ENCODE results near the gene ADGRE3.

ADGRE3 gene

GRCh38 chr19:14661372-14661924 lies 13.2 kb downstream of the ADGRE3 start:
- Histone ChIP-seq H3K27ac (ENCODE audit: low read depth, low read length) (no peak overlapping the region), H3K18ac (ENCODE audit: low read length) (no peak overlapping the region), H3K4ac (ENCODE audit: low read depth, low read length) (no peak overlapping the region), H4K5ac (ENCODE audit: low read length) (no peak overlapping the region), H4K8ac (ENCODE audit: low read depth, low read length) (no peak overlapping the region), H2BK5ac (ENCODE audit: low read length) (no peak overlapping the region), H3K79me2 (ENCODE audit: control insufficient read depth, insufficient read depth, low read length) (no peaks in the 10 kb centered on the region), H2BK15ac (replicated peaks; ENCODE audit: low read depth) (no peak overlapping the region), H2AK5ac (ENCODE audit: low read length) (no peak overlapping the region), H3K56ac (ENCODE audit: low read length) (no peak overlapping the region), H3K9ac (ENCODE audit: low read length) (no peak overlapping the region), H2BK120ac (ENCODE audit: low read depth, low read length) (no peak overlapping the region), H3K4me3 (ENCODE audit: low read length) (no peak overlapping the region), H3K4me1 (ENCODE audit: control insufficient read depth, low read depth, low read length) (no peaks in the 10 kb centered on the region), H3K27me3 (ENCODE audit: insufficient read depth, low read length, poor library complexity) (no peaks in the 10 kb centered on the region), H3K4me2 (ENCODE audit: low read length) (no peak overlapping the region), H3K36me3 (ENCODE audit: control insufficient read depth, insufficient read depth, low read length) (no peaks in the 10 kb centered on the region), H3K23ac (ENCODE audit: low read length) (no peak overlapping the region), H3K79me1 (ENCODE audit: low read length) (no peaks in the 10 kb centered on the region)
- no peak for DNase-seq
- no CpG with 5 or more reads among the region's 12 CpGs for WGBS (ENCODE audit: extremely low coverage, insufficient coverage, low lambda C conversion rate)

- no peak overlapping the region for H3K4ac ChIP-seq (ENCODE audit: low read depth, low read length)
- no peaks in the 10 kb centered on the region for H3K79me1 ChIP-seq (ENCODE audit: low read length)
- no peak overlapping the region for H3K9ac ChIP-seq (ENCODE audit: low read length)
- WGBS (ENCODE audit: extremely low coverage, insufficient coverage, low lambda C conversion rate), result no CpG with 5 or more reads among the region's 6 CpGs
- H4K5ac ChIP-seq (ENCODE audit: low read length), result no peak overlapping the region
- no peaks in the 10 kb centered on the region for H3K79me2 ChIP-seq (ENCODE audit: control insufficient read depth, insufficient read depth, low read length)
- no peak overlapping the region for H2AK5ac ChIP-seq (ENCODE audit: low read length)
- no peak overlapping the region for H4K8ac ChIP-seq (ENCODE audit: low read depth, low read length)
- no peak overlapping the region for H3K56ac ChIP-seq (ENCODE audit: low read length)
- H3K4me2 ChIP-seq (ENCODE audit: low read length), result no peak overlapping the region
- H3K36me3 ChIP-seq (ENCODE audit: control insufficient read depth, insufficient read depth, low read length), result no peaks in the 10 kb centered on the region
- no peak for DNase-seq
- H2BK120ac ChIP-seq (ENCODE audit: low read depth, low read length), result no peak overlapping the region
- H3K27ac ChIP-seq (ENCODE audit: low read depth, low read length), result no peak overlapping the region
- H3K4me1 ChIP-seq (ENCODE audit: control insufficient read depth, low read depth, low read length), result no peaks in the 10 kb centered on the region
- H3K23ac ChIP-seq (ENCODE audit: low read length), result no peak overlapping the region
- H2BK5ac ChIP-seq (ENCODE audit: low read length), result no peak overlapping the region
- H3K4me3 ChIP-seq (ENCODE audit: low read length), result no peak overlapping the region
- no peak overlapping the region for H3K18ac ChIP-seq (ENCODE audit: low read length)
- H3K27me3 ChIP-seq (ENCODE audit: insufficient read depth, low read length, poor library complexity), result no peaks in the 10 kb centered on the region
- H2BK15ac ChIP-seq (replicated peaks; ENCODE audit: low read depth), result no peak overlapping the region
Measured at GRCh38 chr19:14659874-14660489, 14.7 kb downstream of the ADGRE3 start.

- Histone ChIP-seq H3K18ac (ENCODE audit: low read length) (no peak overlapping the region), H2BK120ac (ENCODE audit: low read depth, low read length) (no peak overlapping the region), H2BK5ac (ENCODE audit: low read length) (no peak overlapping the region), H3K4me3 (ENCODE audit: low read length) (no peak overlapping the region), H3K79me1 (ENCODE audit: low read length) (no peaks in the 10 kb centered on the region), H3K27me3 (ENCODE audit: insufficient read depth, low read length, poor library complexity) (no peaks in the 10 kb centered on the region), H2BK15ac (replicated peaks; ENCODE audit: low read depth) (no peak overlapping the region), H2AK5ac (ENCODE audit: low read length) (no peak overlapping the region), H3K23ac (ENCODE audit: low read length) (no peak overlapping the region), H3K79me2 (ENCODE audit: control insufficient read depth, insufficient read depth, low read length) (no peaks in the 10 kb centered on the region), H3K4me1 (ENCODE audit: control insufficient read depth, low read depth, low read length) (no peaks in the 10 kb centered on the region), H3K9ac (ENCODE audit: low read length) (no peak overlapping the region), H3K4me2 (ENCODE audit: low read length) (no peak overlapping the region), H4K5ac (ENCODE audit: low read length) (no peak overlapping the region), H3K27ac (ENCODE audit: low read depth, low read length) (no peak overlapping the region), H3K4ac (ENCODE audit: low read depth, low read length) (no peak overlapping the region), H4K8ac (ENCODE audit: low read depth, low read length) (no peak overlapping the region), H3K36me3 (ENCODE audit: control insufficient read depth, insufficient read depth, low read length) (no peaks in the 10 kb centered on the region), H3K56ac (ENCODE audit: low read length) (no peak overlapping the region)
- DNase-seq, result no peak
- WGBS (ENCODE audit: extremely low coverage, insufficient coverage, low lambda C conversion rate), result no CpG with 5 or more reads among the region's 11 CpGs
Measured at GRCh38 chr19:14655726-14656125, 18.9 kb downstream of the ADGRE3 start.

- no peak overlapping the region for H3K4me2 ChIP-seq (ENCODE audit: low read length)
- no CpG with 5 or more reads among the region's 7 CpGs for WGBS (ENCODE audit: extremely low coverage, insufficient coverage, low lambda C conversion rate)
- H3K27ac ChIP-seq (ENCODE audit: low read depth, low read length), result no peak overlapping the region
- H3K36me3 ChIP-seq (ENCODE audit: control insufficient read depth, insufficient read depth, low read length), result no peaks in the 10 kb centered on the region
- H3K4ac ChIP-seq (ENCODE audit: low read depth, low read length), result no peak overlapping the region
- no peak overlapping the region for H3K23ac ChIP-seq (ENCODE audit: low read length)
- DNase-seq, result no peak
- H3K4me3 ChIP-seq (ENCODE audit: low read length), result no peak overlapping the region
- H3K56ac ChIP-seq (ENCODE audit: low read length), result no peak overlapping the region
- H2AK5ac ChIP-seq (ENCODE audit: low read length), result no peak overlapping the region
- no peak overlapping the region for H2BK5ac ChIP-seq (ENCODE audit: low read length)
- no peak overlapping the region for H2BK15ac ChIP-seq (replicated peaks; ENCODE audit: low read depth)
- H3K27me3 ChIP-seq (ENCODE audit: insufficient read depth, low read length, poor library complexity), result no peaks in the 10 kb centered on the region
- no peak overlapping the region for H4K8ac ChIP-seq (ENCODE audit: low read depth, low read length)
- H3K9ac ChIP-seq (ENCODE audit: low read length), result no peak overlapping the region
- no peak overlapping the region for H2BK120ac ChIP-seq (ENCODE audit: low read depth, low read length)
- H3K4me1 ChIP-seq (ENCODE audit: control insufficient read depth, low read depth, low read length), result no peaks in the 10 kb centered on the region
- H3K79me1 ChIP-seq (ENCODE audit: low read length), result no peaks in the 10 kb centered on the region
- H4K5ac ChIP-seq (ENCODE audit: low read length), result no peak overlapping the region
- H3K18ac ChIP-seq (ENCODE audit: low read length), result no peak overlapping the region
- no peaks in the 10 kb centered on the region for H3K79me2 ChIP-seq (ENCODE audit: control insufficient read depth, insufficient read depth, low read length)
Measured at GRCh38 chr19:14654786-14655560, 19.7 kb downstream of the ADGRE3 start.

GRCh38 chr19:14650161-14650560 lies 24.5 kb downstream of the ADGRE3 start:
- no peak overlapping the region for H3K27ac ChIP-seq (ENCODE audit: low read depth, low read length)
- no peak overlapping the region for H2BK15ac ChIP-seq (replicated peaks; ENCODE audit: low read depth)
- no peak overlapping the region for H4K8ac ChIP-seq (ENCODE audit: low read depth, low read length)
- H3K9ac ChIP-seq (ENCODE audit: low read length), result no peak overlapping the region
- no peaks in the 10 kb centered on the region for H3K27me3 ChIP-seq (ENCODE audit: insufficient read depth, low read length, poor library complexity)
- no peak overlapping the region for H3K4me2 ChIP-seq (ENCODE audit: low read length)
- H3K18ac ChIP-seq (ENCODE audit: low read length), result no peak overlapping the region
- no peak overlapping the region for H3K4ac ChIP-seq (ENCODE audit: low read depth, low read length)
- no peak overlapping the region for H2BK5ac ChIP-seq (ENCODE audit: low read length)
- no peak overlapping the region for H2AK5ac ChIP-seq (ENCODE audit: low read length)
- no peak overlapping the region for H2BK120ac ChIP-seq (ENCODE audit: low read depth, low read length)
- no peak for DNase-seq
- no peaks in the 10 kb centered on the region for H3K36me3 ChIP-seq (ENCODE audit: control insufficient read depth, insufficient read depth, low read length)
- H3K4me3 ChIP-seq (ENCODE audit: low read length), result no peak overlapping the region
- no peaks in the 10 kb centered on the region for H3K79me1 ChIP-seq (ENCODE audit: low read length)
- H4K5ac ChIP-seq (ENCODE audit: low read length), result no peak overlapping the region
- H3K4me1 ChIP-seq (ENCODE audit: control insufficient read depth, low read depth, low read length), result no peaks in the 10 kb centered on the region
- no peaks in the 10 kb centered on the region for H3K79me2 ChIP-seq (ENCODE audit: control insufficient read depth, insufficient read depth, low read length)
- WGBS (ENCODE audit: extremely low coverage, insufficient coverage, low lambda C conversion rate), result 100% methylated on average over 2 of the region's 2 CpGs
- H3K23ac ChIP-seq (ENCODE audit: low read length), result no peak overlapping the region
- H3K56ac ChIP-seq (ENCODE audit: low read length), result no peak overlapping the region

Measured in mesendoderm (in vitro differentiated cells).